Neuronal stem cell (in vitro differentiated cells): ENCODE results near the gene RSPH1.
A peak's percentile ranks its signal among the peaks of the same experiment; 100 is the strongest.

Experiments used
- DNase-seq: peaks from one replicate; pipeline ENCODE4 v3.0.0-alpha.2; 2013; ENCODE audit warnings: low spot score
- H2AFZ ChIP-seq: one replicate; pipeline ENCODE4 v1.6.1; 2013; ENCODE audit warnings: mild to moderate bottlenecking, low read length, inconsistent platforms
- H2AK5ac ChIP-seq: 2 replicates; pipeline ENCODE4 v1.6.1; 2013; ENCODE audit warnings: low read depth, mild to moderate bottlenecking, inconsistent platforms, low read length, moderate library complexity, mixed read lengths
- H2BK120ac ChIP-seq: 2 replicates; pipeline ENCODE4 v1.6.1; 2013; ENCODE audit warnings: low read depth, mild to moderate bottlenecking, inconsistent platforms, low read length, moderate library complexity, mixed read lengths
- H2BK12ac ChIP-seq: one replicate; pipeline ENCODE4 v1.6.1; 2013; ENCODE audit warnings: low read length, inconsistent platforms
- H2BK15ac ChIP-seq: 2 replicates; pipeline ENCODE4 v1.6.1; 2013; ENCODE audit warnings: mild to moderate bottlenecking, low read length, inconsistent platforms, mixed read lengths
- H2BK5ac ChIP-seq: one replicate; pipeline ENCODE4 v1.6.1; 2013; ENCODE audit warnings: inconsistent platforms, mild to moderate bottlenecking, low read length, moderate library complexity
- H3K14ac ChIP-seq: one replicate; pipeline ENCODE4 v1.6.1; 2013; ENCODE audit warnings: low read length, inconsistent platforms
- H3K18ac ChIP-seq: 2 replicates; pipeline ENCODE4 v1.6.1; 2013; ENCODE audit warnings: low read length, inconsistent platforms
- H3K23ac ChIP-seq: 2 replicates; pipeline ENCODE4 v1.6.1; 2013; ENCODE audit warnings: low read depth, mild to moderate bottlenecking, mixed read lengths, low read length, inconsistent platforms; ENCODE audit not compliant: poor library complexity
- H3K27ac ChIP-seq: replicated peaks from 3 replicates; pipeline ENCODE4 v1.5.1; 2013; ENCODE audit warnings: low read length, inconsistent platforms
- H3K27me3 ChIP-seq, 3 experiments: 2 replicates each; pipeline ENCODE4 v1.6.1; 2013; ENCODE audit warnings: low read length in 3 of 3, mild to moderate bottlenecking in 2 of 3, inconsistent platforms in 1 of 3, low read depth in 1 of 3, mixed read lengths in 1 of 3, moderate library complexity in 1 of 3; ENCODE audit not compliant: control insufficient read depth in 3 of 3, insufficient read depth in 3 of 3
- H3K36me3 ChIP-seq, 2 donors: replicated peaks in 1 of 2; 2 replicates each; pipeline ENCODE4 v1.6.1; 2013; ENCODE audit warnings: low read length in 2 of 2; ENCODE audit not compliant: control insufficient read depth in 2 of 2, insufficient read depth in 2 of 2
- H3K4ac ChIP-seq: 2 replicates; pipeline ENCODE4 v1.6.1; 2013; ENCODE audit warnings: inconsistent platforms, mild to moderate bottlenecking, low read length, moderate library complexity
- H3K4me1 ChIP-seq, 2 donors: 1 replicate in 1 of 2; 2 replicates in 1 of 2; pipeline ENCODE4 v1.6.1; 2013; ENCODE audit warnings: low read length in 2 of 2, low read depth in 1 of 2; ENCODE audit not compliant: control insufficient read depth in 2 of 2, insufficient read depth in 1 of 2
- H3K4me2 ChIP-seq: one replicate; pipeline ENCODE4 v1.6.1; 2013; ENCODE audit warnings: mild to moderate bottlenecking, low read length, inconsistent platforms; ENCODE audit not compliant: insufficient read depth, poor library complexity, severe bottlenecking
- H3K4me3 ChIP-seq, 2 donors: 2 replicates each; pipeline ENCODE4 v1.5.1; 2013; ENCODE audit warnings: low read length in 2 of 2, mild to moderate bottlenecking in 2 of 2, inconsistent platforms in 1 of 2, moderate library complexity in 1 of 2
- H3K79me1 ChIP-seq: one replicate; pipeline ENCODE4 v1.6.1; 2013; ENCODE audit warnings: low read depth, mild to moderate bottlenecking, inconsistent platforms, low read length, moderate library complexity
- H3K9ac ChIP-seq: one replicate; pipeline ENCODE4 v1.6.1; 2013; ENCODE audit warnings: mild to moderate bottlenecking, low read depth, low read length, inconsistent platforms; ENCODE audit not compliant: poor library complexity
- H3K9me3 ChIP-seq, 2 donors: replicated peaks in 1 of 2; 2 replicates each; pipeline versions ENCODE3 to v1.6.1; 2013; ENCODE audit warnings: low read length in 2 of 2, mild to moderate bottlenecking in 2 of 2, inconsistent platforms in 1 of 2, low read depth in 1 of 2, mixed read lengths in 1 of 2, moderate library complexity in 1 of 2; ENCODE audit not compliant: control insufficient read depth in 2 of 2, insufficient read depth in 1 of 2
- H4K8ac ChIP-seq: one replicate; pipeline ENCODE4 v1.6.1; 2013; ENCODE audit warnings: low read depth, mild to moderate bottlenecking, inconsistent platforms, low read length, moderate library complexity
- H4K91ac ChIP-seq: one replicate; pipeline ENCODE4 v1.6.1; 2013; ENCODE audit warnings: low read length, low read depth, mild to moderate bottlenecking, inconsistent platforms; ENCODE audit not compliant: poor library complexity
- WGBS, 2 donors: extraction: QIAGEN DNeasy Blood & Tissue Kit; methylation state at CpG; one replicate each; pipeline ENCODE4 v1.1.7; 2013; ENCODE audit warnings: missing lambda C conversion rate in 2 of 2, mixed read lengths in 1 of 2; ENCODE audit not compliant: insufficient read length in 2 of 2, insufficient replicate concordance in 1 of 2; ENCODE audit errors: extremely low coverage in 2 of 2; 5-methylcytosine and 5-hydroxymethylcytosine counted together

The RSPH1 gene

GRCh38 chr21:42543106-42543847, 47.3 kb upstream of the RSPH1 start:
- Histone ChIP-seq H2BK5ac (no peak overlapping the region), H3K4ac (no peak overlapping the region), H2BK120ac (no peak overlapping the region), H4K91ac (no peak overlapping the region), H2AK5ac (no peak overlapping the region), H4K8ac (no peak overlapping the region), H3K14ac (no peak overlapping the region), H3K9ac (peak overlapping the region; percentile 1), H3K36me3 (no peaks in the 10 kb centered on the region), H2BK12ac (no peak overlapping the region), H3K4me3 (no peak overlapping the region), H3K18ac (no peak overlapping the region), H3K23ac (peak overlapping the region; percentile 70), H3K79me1 (no peaks in the 10 kb centered on the region), H2AFZ (no peak overlapping the region), H3K27me3 (peaks cover 0 to 7% (median 0%) of the 10 kb centered on the region in 3 experiments), H2BK15ac (no peak overlapping the region), H3K4me1 (no peaks in the 10 kb centered on the region), H3K9me3 (no peaks in the 10 kb centered on the region), H3K27ac (no peak overlapping the region), H3K4me2 (no peak overlapping the region)
- no peak for DNase-seq
- WGBS, 2 donors: no CpG with 5 or more reads among the region's 25 CpGs

- Histone ChIP-seq H4K8ac (no peak overlapping the region), H2AK5ac (no peak overlapping the region), H3K4ac (no peak overlapping the region), H3K27me3 (peaks cover 0 to 7% (median 0%) of the 10 kb centered on the region in 3 experiments), H3K79me1 (no peaks in the 10 kb centered on the region), H3K4me2 (no peak overlapping the region), H3K9me3 (no peaks in the 10 kb centered on the region), H3K4me1 (no peaks in the 10 kb centered on the region), H3K4me3 (no peak overlapping the region), H3K23ac (no peak overlapping the region), H2AFZ (no peak overlapping the region), H2BK12ac (no peak overlapping the region), H2BK120ac (no peak overlapping the region), H4K91ac (no peak overlapping the region), H3K18ac (no peak overlapping the region), H3K36me3 (no peaks in the 10 kb centered on the region), H3K14ac (no peak overlapping the region), H2BK5ac (no peak overlapping the region), H3K27ac (no peak overlapping the region), H3K9ac (no peak overlapping the region), H2BK15ac (no peak overlapping the region)
- no CpG with 5 or more reads among the region's 10 CpGs for WGBS, 2 donors
- no peak for DNase-seq
Measured at GRCh38 chr21:42542596-42542995, 46.6 kb upstream of the RSPH1 start.

GRCh38 chr21:42542196-42542595, 46.2 kb upstream of the RSPH1 start:
- Histone ChIP-seq H3K4me2 (no peak overlapping the region), H3K36me3 (no peaks in the 10 kb centered on the region), H2BK5ac (no peak overlapping the region), H3K27me3 (peaks cover 0 to 5% (median 0%) of the 10 kb centered on the region in 3 experiments), H3K18ac (no peak overlapping the region), H3K4ac (no peak overlapping the region), H3K4me3 (no peak overlapping the region), H2BK120ac (no peak overlapping the region), H3K9ac (no peak overlapping the region), H3K23ac (no peak overlapping the region), H4K91ac (no peak overlapping the region), H3K4me1 (no peaks in the 10 kb centered on the region), H2BK15ac (no peak overlapping the region), H2AFZ (no peak overlapping the region), H4K8ac (no peak overlapping the region), H3K9me3 (no peaks in the 10 kb centered on the region), H3K27ac (no peak overlapping the region), H3K79me1 (no peaks in the 10 kb centered on the region), H2AK5ac (no peak overlapping the region), H2BK12ac (no peak overlapping the region), H3K14ac (no peak overlapping the region)
- no CpG with 5 or more reads among the region's 8 CpGs for WGBS, 2 donors
- no peak for DNase-seq

GRCh38 chr21:42541618-42542017, 45.6 kb upstream of the RSPH1 start:
- Histone ChIP-seq H2AFZ (no peak overlapping the region), H3K27ac (no peak overlapping the region)

More at GRCh38 chr21:42541618-42542017, 45.6 kb upstream of the RSPH1 start:
- no peak overlapping the region for H4K8ac ChIP-seq
- H2AK5ac ChIP-seq: no peak overlapping the region
- H3K4me1 ChIP-seq: no peaks in the 10 kb centered on the region
- no peak overlapping the region for H3K4me3 ChIP-seq
- H3K4ac ChIP-seq: no peak overlapping the region
- no peaks in the 10 kb centered on the region for H3K36me3 ChIP-seq
- no peak overlapping the region for H3K9ac ChIP-seq
- no peak overlapping the region for H2BK5ac ChIP-seq
- H2BK120ac ChIP-seq: no peak overlapping the region
- H2BK12ac ChIP-seq: no peak overlapping the region
- H3K79me1 ChIP-seq: no peaks in the 10 kb centered on the region
- no peak overlapping the region for H3K23ac ChIP-seq
- no peak overlapping the region for H3K4me2 ChIP-seq
- no peak overlapping the region for H3K18ac ChIP-seq
- no peaks in the 10 kb centered on the region for H3K9me3 ChIP-seq
- H2BK15ac ChIP-seq: no peak overlapping the region
- H4K91ac ChIP-seq: no peak overlapping the region
- no peak for DNase-seq
- H3K14ac ChIP-seq: no peak overlapping the region
- H3K27me3 ChIP-seq: peaks cover 0 to 3% (median 0%) of the 10 kb centered on the region in 3 experiments
